GM10266 (cell line): ENCODE measurements around the gene MORN1.

Experiments
- DNase-seq: peaks from one replicate; pipeline ENCODE4 v3.0.0; 2012; ENCODE audit errors: extremely low spot score
- TF ChIP-seq, protein P1 (sequence below): IDR thresholded peaks from 2 replicates; pipeline ENCODE4 v1.5.1; 2012; ENCODE audit warnings: mild to moderate bottlenecking, low read depth; ENCODE audit not compliant: control insufficient read depth, insufficient read depth; ENCODE audit errors: missing control alignments

MORN1 gene

DNA sequence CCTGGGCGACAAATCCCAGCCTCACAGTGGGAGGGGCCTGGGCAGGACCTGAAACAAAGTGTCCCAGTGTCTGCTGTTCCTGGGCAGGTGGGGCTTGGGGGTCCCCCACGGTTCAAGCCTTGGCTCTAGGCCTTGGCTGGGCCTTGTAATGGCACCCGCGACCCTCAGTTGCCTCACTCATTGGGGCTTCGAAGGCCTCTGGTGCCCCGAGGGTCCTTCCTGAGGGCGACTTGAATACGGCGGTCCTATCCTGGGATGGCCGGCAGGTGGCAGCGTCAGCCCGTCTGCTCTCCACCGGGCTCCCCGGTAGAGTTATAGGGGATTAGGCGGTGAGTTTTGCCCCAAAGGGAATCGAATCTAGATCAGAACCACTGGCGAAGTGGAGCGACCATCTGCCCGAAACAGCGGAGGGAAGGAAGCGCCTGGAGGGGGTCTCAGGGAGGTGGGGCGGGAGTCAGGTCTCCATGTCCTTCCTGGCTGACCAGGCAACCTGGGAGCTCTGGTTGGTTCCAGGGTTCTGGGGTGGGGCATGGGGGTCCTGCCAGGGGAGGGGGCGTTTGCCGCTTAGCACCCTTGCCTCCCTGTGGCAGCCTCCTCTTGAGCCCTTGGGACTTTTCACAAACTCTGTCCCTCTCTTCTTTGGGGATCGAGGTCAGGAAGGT, 23.1 kb upstream of the MORN1 start:
- peak; percentile 88 for DNase-seq

DNA sequence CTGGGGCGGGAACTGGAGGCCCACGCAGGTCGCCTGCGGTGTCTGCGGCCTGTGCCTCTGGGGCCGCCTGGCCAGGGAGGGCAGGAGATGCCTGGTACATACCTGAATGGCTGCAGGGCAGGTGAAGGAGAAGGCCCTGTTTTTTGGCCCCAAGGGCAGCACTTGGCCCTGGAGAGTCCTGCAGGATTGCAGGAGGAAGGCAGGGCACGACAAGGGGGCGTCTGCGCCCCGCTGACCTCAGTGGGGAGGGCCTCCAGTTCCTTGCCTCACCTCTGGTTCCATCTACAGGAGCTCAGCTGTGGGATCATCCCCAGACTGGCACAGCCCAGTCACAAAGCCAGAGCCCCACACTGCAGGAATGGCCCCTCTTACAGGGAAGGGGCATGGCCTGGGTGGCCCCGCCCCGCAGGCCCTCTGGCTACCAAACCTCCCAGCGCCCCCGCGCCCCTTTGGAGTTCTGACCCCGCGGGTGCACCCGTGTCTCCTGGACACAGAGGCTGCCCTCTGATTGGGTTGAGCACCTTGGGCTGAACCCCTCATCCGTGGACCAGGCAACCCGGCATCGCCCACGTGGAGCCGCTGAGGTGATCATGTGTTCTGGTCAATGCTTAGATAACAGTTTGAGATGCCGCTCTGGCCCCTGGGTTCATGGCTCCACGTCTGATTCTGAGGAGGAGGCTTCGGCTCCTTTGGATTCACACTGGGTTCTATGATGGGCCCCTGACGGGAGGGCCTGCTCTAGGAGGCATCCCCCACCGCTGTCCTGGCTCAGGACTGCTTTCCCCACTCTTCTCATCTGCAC, 22.3 kb upstream of the MORN1 start:
- DNase-seq, result peak; percentile 56
- TF ChIP-seq, protein P1, sequence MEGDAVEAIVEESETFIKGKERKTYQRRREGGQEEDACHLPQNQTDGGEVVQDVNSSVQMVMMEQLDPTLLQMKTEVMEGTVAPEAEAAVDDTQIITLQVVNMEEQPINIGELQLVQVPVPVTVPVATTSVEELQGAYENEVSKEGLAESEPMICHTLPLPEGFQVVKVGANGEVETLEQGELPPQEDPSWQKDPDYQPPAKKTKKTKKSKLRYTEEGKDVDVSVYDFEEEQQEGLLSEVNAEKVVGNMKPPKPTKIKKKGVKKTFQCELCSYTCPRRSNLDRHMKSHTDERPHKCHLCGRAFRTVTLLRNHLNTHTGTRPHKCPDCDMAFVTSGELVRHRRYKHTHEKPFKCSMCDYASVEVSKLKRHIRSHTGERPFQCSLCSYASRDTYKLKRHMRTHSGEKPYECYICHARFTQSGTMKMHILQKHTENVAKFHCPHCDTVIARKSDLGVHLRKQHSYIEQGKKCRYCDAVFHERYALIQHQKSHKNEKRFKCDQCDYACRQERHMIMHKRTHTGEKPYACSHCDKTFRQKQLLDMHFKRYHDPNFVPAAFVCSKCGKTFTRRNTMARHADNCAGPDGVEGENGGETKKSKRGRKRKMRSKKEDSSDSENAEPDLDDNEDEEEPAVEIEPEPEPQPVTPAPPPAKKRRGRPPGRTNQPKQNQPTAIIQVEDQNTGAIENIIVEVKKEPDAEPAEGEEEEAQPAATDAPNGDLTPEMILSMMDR, result no peak

More for the DNA sequence above, 23.1 kb upstream of the MORN1 start:
- TF ChIP-seq, protein P1, result peak; percentile 88

DNA sequence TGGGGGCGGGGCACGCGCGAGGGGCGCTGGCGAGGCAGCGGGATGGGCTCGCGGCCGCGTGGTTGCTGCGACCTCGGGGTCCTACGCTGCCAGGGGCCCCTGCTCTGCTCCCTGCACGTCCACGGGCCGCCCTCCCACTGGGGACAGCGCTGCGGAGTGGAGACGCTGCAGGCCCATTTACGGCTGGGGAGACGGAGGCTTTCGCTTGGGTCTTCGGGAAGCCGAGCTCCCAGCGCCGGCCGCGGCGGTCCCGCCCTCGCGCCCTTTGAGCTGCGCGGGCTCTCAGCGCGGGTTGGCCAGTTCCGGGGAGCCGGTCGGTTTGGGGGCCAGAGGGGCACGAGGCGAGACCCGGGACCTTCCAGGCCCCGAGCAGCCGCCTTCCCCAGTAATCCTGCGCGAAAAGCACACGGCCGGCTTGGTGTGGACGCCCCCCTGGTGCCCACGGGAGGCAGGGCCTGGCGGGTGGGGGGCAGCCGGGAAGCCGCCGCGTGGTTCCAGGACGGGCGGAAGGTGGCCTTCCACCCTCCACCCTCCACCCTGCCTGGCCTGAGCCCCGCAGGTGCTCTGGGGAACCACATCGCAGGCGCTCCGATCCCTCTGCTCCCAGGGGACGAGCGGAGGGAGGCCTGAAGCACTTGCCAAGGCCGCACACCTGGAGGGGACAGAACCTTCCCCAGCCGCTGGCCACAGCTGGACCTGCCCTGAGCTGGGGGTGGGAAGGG, 21.6 kb upstream of the MORN1 start:
- TF ChIP-seq, protein P1, result no peak
- DNase-seq, result peak; percentile 85

DNA sequence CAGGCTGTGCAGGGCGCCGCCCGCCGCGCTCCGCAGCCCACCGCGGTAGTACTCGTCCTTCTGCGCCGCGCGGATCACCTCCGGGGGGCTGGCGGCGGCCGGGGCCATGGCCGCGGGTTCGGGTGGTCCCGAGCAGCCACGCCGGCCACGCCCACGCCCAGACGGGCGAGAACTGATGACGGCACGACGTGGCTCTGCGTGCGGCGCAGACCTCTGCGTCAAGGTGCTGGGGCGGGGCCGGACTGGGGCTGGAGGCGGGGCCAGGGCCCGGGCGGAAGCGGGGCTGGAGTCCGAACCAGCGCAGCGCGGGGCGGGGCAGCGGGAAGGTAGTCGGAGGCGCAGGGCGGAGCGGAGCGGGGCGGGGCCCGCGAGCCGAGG, 21.0 kb upstream of the MORN1 start, which contains the start of gene PEX10:
TSS of gene PEX10 (minus strand) at position 170 of the 378 bp plus-strand sequence. CDS start at position 108, 62 bp downstream.
- DNase-seq, result peak; percentile 100
- TF ChIP-seq, protein P1, result no peak

DNA sequence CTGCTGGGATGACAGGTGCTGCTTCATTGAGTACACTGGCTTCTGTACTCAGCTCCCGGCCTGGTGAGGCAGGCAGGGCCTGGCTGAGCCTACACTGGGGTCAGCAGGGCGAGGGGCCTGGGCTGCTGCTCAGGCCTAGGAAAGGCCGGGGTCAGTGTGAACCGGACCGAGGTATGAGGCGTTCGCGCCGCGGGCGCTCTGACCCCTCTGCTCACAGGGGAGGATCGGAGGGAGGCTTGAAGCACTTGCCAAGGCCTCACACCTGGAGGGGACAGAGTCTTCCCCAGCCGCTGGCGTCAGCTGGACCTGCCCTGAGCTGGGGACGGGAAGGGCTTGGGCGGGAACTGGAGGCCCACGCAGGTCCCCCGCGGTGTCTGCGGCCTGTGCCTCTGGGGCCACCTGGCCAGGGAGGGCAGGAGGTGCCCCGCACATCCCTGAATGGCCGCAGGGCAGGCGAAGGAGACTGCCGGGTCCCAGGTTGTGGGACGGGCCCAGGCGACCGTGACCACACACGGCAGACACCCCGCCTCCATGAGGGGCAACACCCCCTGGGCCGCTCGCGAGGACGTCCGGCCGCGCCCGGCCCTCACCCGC, 20.5 kb upstream of the MORN1 start:
- DNase-seq, result no peak
- TF ChIP-seq, protein P1, result no peak

DNA sequence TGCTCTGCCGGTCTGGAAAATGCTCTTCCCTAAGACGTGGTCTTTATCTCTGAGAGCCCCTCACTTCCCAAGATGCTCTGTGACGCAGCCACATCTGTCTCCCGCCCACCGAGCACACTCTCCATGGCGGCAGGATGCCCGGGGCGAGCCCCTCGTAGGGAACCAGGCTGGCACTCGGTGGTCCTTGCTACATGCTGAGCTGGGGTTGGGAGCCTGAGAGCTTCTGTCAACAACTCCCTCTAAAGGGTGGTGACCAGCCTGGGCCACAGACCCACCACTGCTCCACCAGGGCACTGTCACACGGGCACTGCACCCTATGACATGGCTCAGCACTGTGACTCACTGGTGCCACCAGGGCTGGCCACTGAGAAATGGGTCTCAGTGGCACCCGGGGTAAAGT, 18.4 kb upstream of the MORN1 start:
- no peak for DNase-seq
- TF ChIP-seq, protein P1, result no peak
